Measurements from ENCODE around the gene ARID1A. TPM values are rescaled to one million over a fixed set of nuclear protein-coding genes. Genes with fewer than 3 reads are reported as not detected.

Gene ARID1A
- total and polyA plus RNA-seq, 4 donors = 12.2 to 31.9 (median 20.2) TPM

- TF ChIP-seq HNF4G (IDR thresholded peaks at IDR 0.05) (no peak), GABPA (IDR thresholded peaks at IDR 0.05 in 1 of 2, conservative IDR thresholded peaks at IDR 0.05 in 1 of 2) (no peak), RXRA (IDR thresholded peaks at IDR 0.05) (no peak), EGR1 (IDR thresholded peaks at IDR 0.05; ENCODE audit: low read depth in 2 of 2) (no peak), ATF3 (IDR thresholded peaks at IDR 0.05) (no peak), RAD21 (IDR thresholded peaks at IDR 0.05) (no peak), FOXA2 (IDR thresholded peaks at IDR 0.05) (no peak), REST (IDR thresholded peaks at IDR 0.05) (no peak), SP1 (IDR thresholded peaks at IDR 0.05) (no peak), TAF1 (conservative IDR thresholded peaks at IDR 0.05) (no peak), MAX (IDR thresholded peaks at IDR 0.05) (no peak), YY1 (IDR thresholded peaks at IDR 0.05) (no peak), HNF4A (conservative IDR thresholded peaks at IDR 0.05) (no peak), ZBTB33 (IDR thresholded peaks at IDR 0.05) (no peak), FOXA1 (IDR thresholded peaks at IDR 0.05) (no peak), NR2F2 (IDR thresholded peaks at IDR 0.05) (no peak), JUND (IDR thresholded peaks at IDR 0.05) (no peak), CTCF (IDR thresholded peaks at IDR 0.05; ENCODE audit: low read depth, low read length, missing input control) (no peak)
- H3K27me3 ChIP-seq (ENCODE audit: control insufficient read depth in 4 of 4, insufficient read depth in 4 of 4, low read length in 3 of 4) = no peaks in the 10 kb centered on the region
- H3K9ac ChIP-seq (ENCODE audit: low read depth in 1 of 2, low read length in 2 of 2) = no peak overlapping the region
- WGBS = 98% methylated on average over 1 of the region's 1 CpG
- H3K4me1 ChIP-seq (ENCODE audit: control insufficient read depth in 4 of 4, insufficient read depth in 4 of 4, low read length in 3 of 4) = peaks cover 15 to 83% (median 66%) of the 10 kb centered on the region in 4 donors
- H3K27ac ChIP-seq (ENCODE audit: low read depth in 1 of 2, low read length in 2 of 2) = peak overlapping the region; percentile 99 to 100
- peaks cover 0 to 4% (median 0%) of the 10 kb centered on the region in 4 donors for H3K36me3 ChIP-seq (ENCODE audit: control insufficient read depth in 4 of 4, insufficient read depth in 3 of 4, low read depth in 1 of 4, low read length in 3 of 4)
- H3K9me3 ChIP-seq (ENCODE audit: control insufficient read depth in 4 of 4, low read length in 3 of 4) = no peaks in the 10 kb centered on the region
- no peak for DNase-seq (ENCODE audit: low spot score)
- no peak overlapping the region for H3K4me3 ChIP-seq (ENCODE audit: low read depth in 1 of 3, low read length in 3 of 3)
Observed at GRCh38 chr1:26784886-26785285, 89.1 kb downstream of the ARID1A start.
